Dermis microvascular lymphatic vessel endothelial cell (primary cell): ENCODE results near the gene CSTB. TPM values are rescaled to one million over a fixed set of nuclear protein-coding genes. Genes with fewer than 3 reads are reported as not detected.

Experiments
- DNase-seq, 2 donors: peaks; one replicate each; pipeline versions ENCODE4 v3.0.0 to v3.0.0-alpha.2; 2010; ENCODE audit warnings: low read depth in 2 of 2
- total RNA-seq: library from RNA; depleted of rRNA; stranded (reverse); fragments of >200 nt; gene quantifications from 2 replicates; pipeline ENCODE4 v1.2.1, GENCODE V29; 2014

The CSTB gene
- total RNA-seq, 1 donor from 2014 or later: 15.4 TPM

- no peak for DNase-seq
Measured at GRCh38 chr21:43731476-43731875, 44.6 kb downstream of the CSTB start.

- DNase-seq: peak; percentile 70 to 93
Measured at GRCh38 chr21:43728467-43729390, 47.4 kb downstream of the CSTB start.

- DNase-seq: no peak
Measured at GRCh38 chr21:43728154-43728466, 48.0 kb downstream of the CSTB start.

- peak in 1 of 2 donors; percentile 27 for DNase-seq
Measured at GRCh38 chr21:43727519-43728153, 48.5 kb downstream of the CSTB start.

GRCh38 chr21:43726686-43727518 is 49.2 kb downstream of the CSTB start:
- DNase-seq: no peak

Other genes with a start within 250 kb of the CSTB start
- gene HSF2BP, start 116.8 kb downstream of the CSTB start, total RNA-seq: 0.26 and 0.38 TPM in 2 replicates
- 22.1 and 25.2 TPM in 2 replicates for gene RRP1B, start 116.7 kb downstream of the CSTB start, total RNA-seq
- gene PDXK, start 57.2 kb downstream of the CSTB start, total RNA-seq: 20.5 and 35.5 TPM in 2 replicates
- 12.6 and 15.6 TPM in 2 replicates for gene RRP1, start 13.3 kb upstream of the CSTB start, total RNA-seq
- 34.4 and 46.8 TPM in 2 replicates for gene AGPAT3, start 88.9 kb upstream of the CSTB start, total RNA-seq
- 16.7 and 23.5 TPM in 2 replicates for gene TRAPPC10, start 236.0 kb upstream of the CSTB start, total RNA-seq